ENCODE results near the gene BPIFB2. TPM values are rescaled to one million over a fixed set of nuclear protein-coding genes. Genes with fewer than 3 reads are reported as not detected.

Gene BPIFB2
- total RNA-seq, 3 donors from 2014 or later = 0.98 to 1.0 TPM; not detected in 1

DNA sequence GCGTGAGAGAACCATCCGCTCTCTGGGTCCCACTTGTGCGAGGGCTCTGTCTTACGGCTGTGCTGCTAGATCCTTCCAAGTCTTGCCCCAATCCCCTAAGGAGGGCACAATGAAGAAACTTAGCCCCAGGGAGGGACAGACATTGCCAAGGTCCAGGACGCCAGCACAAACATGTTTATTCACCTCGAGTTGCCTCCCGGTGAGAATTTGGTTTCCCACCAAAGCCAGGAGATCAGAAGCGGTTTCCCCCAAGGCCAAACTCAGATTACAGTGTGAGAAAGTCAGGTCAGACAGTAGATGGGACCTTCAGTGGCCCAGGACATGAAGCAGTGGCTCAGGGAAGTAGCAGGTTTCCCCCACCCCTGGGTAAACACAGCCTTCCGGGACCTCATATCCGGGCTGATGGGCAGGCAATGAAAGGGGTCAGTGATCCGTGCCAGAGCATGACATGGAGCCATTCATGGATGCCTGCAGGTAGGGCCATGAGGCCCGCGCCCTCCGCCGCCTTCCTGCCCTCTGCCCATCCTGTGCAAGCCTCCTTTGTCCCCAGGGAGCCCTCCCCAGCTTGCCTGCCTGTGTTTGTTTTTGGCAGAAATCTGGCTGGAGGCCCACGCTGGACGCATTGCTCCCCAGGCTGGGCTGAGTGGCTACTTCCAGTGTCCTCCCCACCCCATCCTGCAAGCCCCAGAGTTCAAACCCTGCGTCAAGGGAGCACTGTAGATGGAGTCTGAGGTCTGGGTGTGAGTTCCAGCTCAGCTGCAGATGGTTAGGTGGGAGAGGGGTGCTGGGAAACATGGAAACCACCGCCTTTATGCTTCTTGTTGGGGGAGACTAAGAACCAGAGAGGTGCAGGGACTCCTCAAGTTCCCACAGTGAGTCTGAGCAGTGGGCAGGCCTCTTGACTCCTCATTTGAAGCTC is 2.0 kb downstream of the BPIFB2 start:
- no peak overlapping the region for H3K27ac ChIP-seq
- TF ChIP-seq CTCF (IDR thresholded peaks at IDR 0.05) (no peak), POLR2AphosphoS5 (IDR thresholded peaks at IDR 0.05) (no peak), POLR2A (IDR thresholded peaks at IDR 0.05) (no peak)
- H3K4me3 ChIP-seq = no peak overlapping the region
- intact Hi-C loops (cut with DNase I; ENCODE audit: low total_unique reads) = no loop called here
- peaks cover 0 to 6% of the 10 kb centered on the region in 2 donors for H3K9me3 ChIP-seq
- no peaks in the 10 kb centered on the region for H3K36me3 ChIP-seq
- no peaks in the 10 kb centered on the region for H3K4me1 ChIP-seq
- H3K27me3 ChIP-seq = no peaks in the 10 kb centered on the region
- DNase-seq (ENCODE audit: low spot score in 2 of 2) = no peak

DNA sequence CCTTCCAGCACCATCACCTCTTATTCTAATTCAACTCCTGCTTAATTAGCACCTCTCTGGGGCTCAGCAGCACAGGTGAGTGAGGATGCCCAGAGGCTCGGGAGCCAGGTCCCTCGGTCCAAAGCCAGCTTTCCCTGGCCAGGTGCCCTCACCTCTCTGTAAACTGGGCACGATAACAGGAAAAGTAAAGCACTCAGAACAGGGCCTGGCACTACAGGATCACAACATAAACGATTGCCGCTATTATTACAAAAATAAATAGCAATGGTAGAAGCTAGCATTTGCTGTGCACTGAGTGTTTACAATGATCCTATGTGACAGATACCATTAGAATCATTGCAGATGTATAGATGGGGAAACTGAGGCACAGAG is 2.6 kb downstream of the BPIFB2 start:
- no peak for DNase-seq (ENCODE audit: low spot score in 2 of 2)
- intact Hi-C loops (cut with DNase I; ENCODE audit: low total_unique reads) = no loop called here

GRCh38 chr20:33010674-33011449 is 3.4 kb downstream of the BPIFB2 start:
- DNase-seq (ENCODE audit: low spot score in 2 of 2) = no peak
- no peaks in the 10 kb centered on the region for H3K4me1 ChIP-seq
- no peak overlapping the region for H3K4me3 ChIP-seq
- H3K27me3 ChIP-seq = peaks cover 0 to 7% of the 10 kb centered on the region in 2 donors
- intact Hi-C loops (cut with DNase I; ENCODE audit: low total_unique reads) = no loop called here
- no peak overlapping the region for H3K27ac ChIP-seq
- TF ChIP-seq POLR2AphosphoS5 (IDR thresholded peaks at IDR 0.05) = no peak
- TF ChIP-seq POLR2A (IDR thresholded peaks at IDR 0.05) = no peak
- TF ChIP-seq CTCF (IDR thresholded peaks at IDR 0.05) = no peak
- H3K36me3 ChIP-seq = no peaks in the 10 kb centered on the region
- H3K9me3 ChIP-seq = no peaks in the 10 kb centered on the region

More for the DNA sequence above, 2.6 kb downstream of the BPIFB2 start:
- H3K4me3 ChIP-seq = no peak overlapping the region
- no peaks in the 10 kb centered on the region for H3K4me1 ChIP-seq
- TF ChIP-seq POLR2AphosphoS5 (IDR thresholded peaks at IDR 0.05) = no peak
- no peak for TF ChIP-seq CTCF (IDR thresholded peaks at IDR 0.05)
- TF ChIP-seq POLR2A (IDR thresholded peaks at IDR 0.05) = no peak
- H3K36me3 ChIP-seq = no peaks in the 10 kb centered on the region
- no peaks in the 10 kb centered on the region for H3K27me3 ChIP-seq
- H3K9me3 ChIP-seq = peaks cover 0 to 2% of the 10 kb centered on the region in 2 donors
- H3K27ac ChIP-seq = no peak overlapping the region

- intact Hi-C loops (cut with DNase I; ENCODE audit: low total_unique reads) = no loop called here
- no peak overlapping the region for H3K4me3 ChIP-seq
- H3K27me3 ChIP-seq = peaks cover 0 to 18% of the 10 kb centered on the region in 2 donors
- DNase-seq (ENCODE audit: low spot score in 2 of 2) = no peak
- no peaks in the 10 kb centered on the region for H3K4me1 ChIP-seq
- TF ChIP-seq POLR2A (IDR thresholded peaks at IDR 0.05) (no peak), CTCF (IDR thresholded peaks at IDR 0.05) (no peak), POLR2AphosphoS5 (IDR thresholded peaks at IDR 0.05) (no peak)
- no peaks in the 10 kb centered on the region for H3K36me3 ChIP-seq
- H3K27ac ChIP-seq = no peak overlapping the region
- H3K9me3 ChIP-seq = no peaks in the 10 kb centered on the region
These were observed 5.1 kb downstream of the BPIFB2 start for GRCh38 chr20:33012327-33013189.
